ENCODE results near the gene NCOR1.
"Not testable (repeated sequence)": the region's sequence is repeated elsewhere in the genome, so short reads cannot be mapped to it uniquely, and the experiment has no call there.

Gene NCOR1

GRCh38 chr17:16117149-16117548 lies 98.2 kb downstream of the NCOR1 start:
- no peaks in the 10 kb centered on the region for H3K4me1 ChIP-seq (ENCODE audit: control insufficient read depth, insufficient read depth, low read length)
- H3K27me3 ChIP-seq (ENCODE audit: control insufficient read depth, insufficient read depth, low read length): no peaks in the 10 kb centered on the region
- no peak overlapping the region for H3K9ac ChIP-seq (ENCODE audit: low read length)
- peaks cover 87% of the 10 kb centered on the region for H3K36me3 ChIP-seq (ENCODE audit: control insufficient read depth, insufficient read depth, low read length)
- H3K9me3 ChIP-seq (ENCODE audit: control insufficient read depth, insufficient read depth, low read depth, low read length): peaks cover 26% of the 10 kb centered on the region
- H3K27ac ChIP-seq (ENCODE audit: low read depth, low read length): no peak overlapping the region
- H3K4me3 ChIP-seq (ENCODE audit: low read depth, low read length): no peak overlapping the region

DNA sequence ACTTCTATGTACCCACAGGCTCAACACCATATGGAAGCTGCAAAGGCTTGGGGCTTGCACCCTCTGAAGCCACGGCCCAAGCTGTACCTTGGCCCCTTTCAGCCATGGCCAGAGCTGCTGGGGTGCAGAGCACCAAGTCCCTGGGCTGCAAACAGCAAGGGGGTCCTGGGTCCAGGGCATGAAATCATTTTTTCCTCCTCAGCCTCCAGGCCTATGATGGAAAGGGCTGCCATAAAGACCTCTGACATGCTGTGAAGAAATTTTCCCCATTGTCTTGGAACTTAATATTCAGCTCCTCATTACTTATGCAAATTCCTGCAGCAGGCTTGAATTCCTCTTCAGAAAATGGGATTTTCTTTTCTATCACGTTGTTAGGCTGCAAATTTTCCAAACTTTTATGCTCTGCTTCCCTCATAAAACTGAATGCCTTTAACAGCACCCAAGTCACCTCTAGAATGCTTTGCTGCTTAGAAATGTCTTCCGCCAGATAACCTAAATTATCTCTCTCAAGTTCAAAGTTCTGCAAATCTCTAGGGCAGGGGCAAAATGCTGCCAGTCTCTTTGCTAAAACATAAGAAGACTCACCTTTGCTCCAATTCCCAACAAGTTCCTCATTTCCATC lies 100.1 kb downstream of the NCOR1 start:
- peaks cover 26% of the 10 kb centered on the region for H3K9me3 ChIP-seq (ENCODE audit: control insufficient read depth, insufficient read depth, low read depth, low read length)
- H3K4me1 ChIP-seq (ENCODE audit: control insufficient read depth, insufficient read depth, low read length); H3K27me3 ChIP-seq (ENCODE audit: control insufficient read depth, insufficient read depth, low read length); H3K9ac ChIP-seq (ENCODE audit: low read length); H3K4me3 ChIP-seq (ENCODE audit: low read depth, low read length); H3K27ac ChIP-seq (ENCODE audit: low read depth, low read length): not testable (repeated sequence)
- H3K36me3 ChIP-seq (ENCODE audit: control insufficient read depth, insufficient read depth, low read length): peaks cover 69% of the 10 kb centered on the region

- Histone ChIP-seq H3K4me1 (ENCODE audit: control insufficient read depth, insufficient read depth, low read length) (no peaks in the 10 kb centered on the region), H3K9ac (ENCODE audit: low read length) (no peak overlapping the region), H3K27me3 (ENCODE audit: control insufficient read depth, insufficient read depth, low read length) (no peaks in the 10 kb centered on the region), H3K27ac (ENCODE audit: low read depth, low read length) (no peak overlapping the region), H3K36me3 (ENCODE audit: control insufficient read depth, insufficient read depth, low read length) (peaks cover 33% of the 10 kb centered on the region), H3K9me3 (ENCODE audit: control insufficient read depth, insufficient read depth, low read depth, low read length) (no peaks in the 10 kb centered on the region), H3K4me3 (ENCODE audit: low read depth, low read length) (no peak overlapping the region)
These were observed 106.5 kb downstream of the NCOR1 start for GRCh38 chr17:16108871-16109270.

DNA sequence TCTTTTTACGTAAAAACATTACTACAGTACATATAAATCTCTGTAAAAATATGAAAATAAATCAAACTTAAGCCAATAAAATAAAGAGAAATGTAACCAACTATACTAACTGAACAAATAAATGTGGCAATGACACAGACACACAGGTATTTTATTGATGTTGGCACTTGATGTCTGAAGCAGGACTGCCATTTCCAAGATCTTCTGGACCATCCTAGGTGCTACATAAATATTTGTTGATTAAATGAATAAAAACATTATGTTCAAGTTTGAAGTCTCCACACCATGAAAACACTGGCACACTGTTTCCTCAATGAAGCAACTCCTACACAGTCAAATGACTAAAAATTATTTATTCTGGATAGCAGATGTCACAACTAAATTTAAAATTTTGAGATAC lies 106.9 kb downstream of the NCOR1 start:
- Histone ChIP-seq H3K4me3 (ENCODE audit: low read depth, low read length) (no peak overlapping the region), H3K27ac (ENCODE audit: low read depth, low read length) (no peak overlapping the region), H3K36me3 (ENCODE audit: control insufficient read depth, insufficient read depth, low read length) (peaks cover 30% of the 10 kb centered on the region), H3K9ac (ENCODE audit: low read length) (no peak overlapping the region), H3K27me3 (ENCODE audit: control insufficient read depth, insufficient read depth, low read length) (no peaks in the 10 kb centered on the region), H3K4me1 (ENCODE audit: control insufficient read depth, insufficient read depth, low read length) (no peaks in the 10 kb centered on the region), H3K9me3 (ENCODE audit: control insufficient read depth, insufficient read depth, low read depth, low read length) (no peaks in the 10 kb centered on the region)

GRCh38 chr17:16107165-16107770 lies 108.1 kb downstream of the NCOR1 start:
- Histone ChIP-seq H3K9me3 (ENCODE audit: control insufficient read depth, insufficient read depth, low read depth, low read length) (no peaks in the 10 kb centered on the region), H3K36me3 (ENCODE audit: control insufficient read depth, insufficient read depth, low read length) (peaks cover 31% of the 10 kb centered on the region), H3K4me1 (ENCODE audit: control insufficient read depth, insufficient read depth, low read length) (no peaks in the 10 kb centered on the region), H3K4me3 (ENCODE audit: low read depth, low read length) (no peak overlapping the region), H3K27me3 (ENCODE audit: control insufficient read depth, insufficient read depth, low read length) (no peaks in the 10 kb centered on the region), H3K9ac (ENCODE audit: low read length) (no peak overlapping the region), H3K27ac (ENCODE audit: low read depth, low read length) (no peak overlapping the region)

- Histone ChIP-seq H3K4me1 (ENCODE audit: control insufficient read depth, insufficient read depth, low read length) (no peaks in the 10 kb centered on the region), H3K36me3 (ENCODE audit: control insufficient read depth, insufficient read depth, low read length) (peaks cover 38% of the 10 kb centered on the region), H3K9me3 (ENCODE audit: control insufficient read depth, insufficient read depth, low read depth, low read length) (no peaks in the 10 kb centered on the region)
These were observed 109.0 kb downstream of the NCOR1 start for GRCh38 chr17:16106161-16106891.

DNA sequence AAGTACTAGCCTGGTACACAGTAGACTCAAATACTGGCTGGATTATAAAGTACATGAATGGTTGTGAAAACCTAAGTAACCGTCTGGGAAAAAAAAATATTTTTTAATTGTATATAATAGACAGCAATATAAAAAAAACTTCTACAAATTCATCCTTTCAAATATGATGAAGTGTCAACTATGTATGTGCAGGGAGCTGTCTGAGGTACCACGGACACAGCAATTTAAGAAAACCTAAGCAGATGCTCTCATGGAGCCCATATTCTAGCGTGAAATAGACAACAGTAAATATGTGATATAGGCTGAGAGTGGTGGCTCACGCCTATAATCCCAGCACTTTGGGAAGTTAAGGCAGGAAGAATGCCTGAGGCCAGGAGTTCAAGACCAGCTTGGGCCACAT lies 111.1 kb downstream of the NCOR1 start:
- Histone ChIP-seq H3K27ac (ENCODE audit: low read depth, low read length) (no peak overlapping the region), H3K27me3 (ENCODE audit: control insufficient read depth, insufficient read depth, low read length) (no peaks in the 10 kb centered on the region), H3K9me3 (ENCODE audit: control insufficient read depth, insufficient read depth, low read depth, low read length) (no peaks in the 10 kb centered on the region), H3K4me3 (ENCODE audit: low read depth, low read length) (no peak overlapping the region), H3K36me3 (ENCODE audit: control insufficient read depth, insufficient read depth, low read length) (peaks cover 46% of the 10 kb centered on the region), H3K4me1 (ENCODE audit: control insufficient read depth, insufficient read depth, low read length) (no peaks in the 10 kb centered on the region), H3K9ac (ENCODE audit: low read length) (no peak overlapping the region)

More at GRCh38 chr17:16106161-16106891, 109.0 kb downstream of the NCOR1 start:
- Histone ChIP-seq H3K4me3 (ENCODE audit: low read depth, low read length) (no peak overlapping the region), H3K27me3 (ENCODE audit: control insufficient read depth, insufficient read depth, low read length) (no peaks in the 10 kb centered on the region), H3K9ac (ENCODE audit: low read length) (no peak overlapping the region), H3K27ac (ENCODE audit: low read depth, low read length) (no peak overlapping the region)

- Histone ChIP-seq H3K36me3 (ENCODE audit: control insufficient read depth, insufficient read depth, low read length) (peaks cover 57% of the 10 kb centered on the region), H3K4me3 (ENCODE audit: low read depth, low read length) (no peak overlapping the region)
These were observed 113.9 kb downstream of the NCOR1 start for GRCh38 chr17:16101440-16101839.

DNA sequence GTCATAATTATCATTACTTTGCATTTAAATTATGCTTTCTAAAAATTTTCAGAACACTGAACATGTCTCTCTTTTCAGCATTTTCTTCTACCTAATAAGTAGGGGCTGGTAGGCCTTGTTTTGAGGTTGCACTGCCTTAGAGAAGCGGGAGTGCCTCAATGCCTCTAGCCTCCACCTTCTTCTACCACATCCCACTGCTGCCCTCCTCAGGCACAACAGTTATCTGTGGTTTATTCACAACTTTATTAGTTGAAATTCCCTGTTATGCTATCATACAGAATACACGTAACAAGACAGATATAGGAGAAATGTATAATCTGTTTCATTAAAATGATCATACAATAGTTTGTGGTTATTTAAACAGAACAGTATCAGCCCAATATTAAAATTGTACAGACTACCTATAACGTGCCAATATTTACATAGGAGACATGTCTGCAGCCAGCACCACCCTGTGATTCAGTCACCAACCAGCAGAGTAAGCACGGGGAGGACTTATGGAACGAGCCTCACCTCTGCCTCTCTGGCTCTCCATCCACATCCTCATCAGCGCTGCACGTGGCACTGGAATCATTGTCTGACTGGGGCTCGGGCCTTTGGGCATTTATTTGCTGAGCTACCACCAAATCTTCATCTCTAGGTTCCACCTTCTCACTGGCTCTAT lies 114.5 kb downstream of the NCOR1 start:
- H3K27me3 ChIP-seq (ENCODE audit: control insufficient read depth, insufficient read depth, low read length): no peaks in the 10 kb centered on the region
- H3K4me3 ChIP-seq (ENCODE audit: low read depth, low read length): no peak overlapping the region
- H3K36me3 ChIP-seq (ENCODE audit: control insufficient read depth, insufficient read depth, low read length): peaks cover 62% of the 10 kb centered on the region
- no peaks in the 10 kb centered on the region for H3K4me1 ChIP-seq (ENCODE audit: control insufficient read depth, insufficient read depth, low read length)
- H3K9ac ChIP-seq (ENCODE audit: low read length): no peak overlapping the region
- no peaks in the 10 kb centered on the region for H3K9me3 ChIP-seq (ENCODE audit: control insufficient read depth, insufficient read depth, low read depth, low read length)
- H3K27ac ChIP-seq (ENCODE audit: low read depth, low read length): no peak overlapping the region

More at GRCh38 chr17:16101440-16101839, 113.9 kb downstream of the NCOR1 start:
- H3K4me1 ChIP-seq (ENCODE audit: control insufficient read depth, insufficient read depth, low read length): no peaks in the 10 kb centered on the region
- H3K27me3 ChIP-seq (ENCODE audit: control insufficient read depth, insufficient read depth, low read length): no peaks in the 10 kb centered on the region
- no peak overlapping the region for H3K9ac ChIP-seq (ENCODE audit: low read length)
- H3K9me3 ChIP-seq (ENCODE audit: control insufficient read depth, insufficient read depth, low read depth, low read length): no peaks in the 10 kb centered on the region
- H3K27ac ChIP-seq (ENCODE audit: low read depth, low read length): no peak overlapping the region

DNA sequence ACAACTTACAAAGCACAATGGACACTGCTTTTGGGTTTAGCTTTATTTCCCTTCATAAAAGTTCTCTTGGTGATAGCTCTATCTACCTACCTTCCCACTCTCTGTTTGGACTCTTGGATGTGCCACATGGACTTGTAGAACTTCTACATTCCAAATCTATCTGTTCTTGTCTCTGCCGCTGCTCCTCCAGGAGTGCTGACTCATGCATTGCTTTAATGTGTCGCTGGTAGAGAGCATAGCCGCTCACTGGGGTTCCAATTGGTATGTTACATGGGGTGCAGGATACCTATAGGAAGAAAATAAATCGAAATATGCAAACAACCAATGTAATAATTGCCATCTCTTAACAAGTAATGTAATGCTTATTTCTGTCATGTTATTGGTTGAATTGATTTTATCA lies 123.6 kb downstream of the NCOR1 start:
- H3K27ac ChIP-seq (ENCODE audit: low read depth, low read length): 0 out of 2 replicates have a peak overlapping the region, but pooled peaks have one; percentile 7

DNA sequence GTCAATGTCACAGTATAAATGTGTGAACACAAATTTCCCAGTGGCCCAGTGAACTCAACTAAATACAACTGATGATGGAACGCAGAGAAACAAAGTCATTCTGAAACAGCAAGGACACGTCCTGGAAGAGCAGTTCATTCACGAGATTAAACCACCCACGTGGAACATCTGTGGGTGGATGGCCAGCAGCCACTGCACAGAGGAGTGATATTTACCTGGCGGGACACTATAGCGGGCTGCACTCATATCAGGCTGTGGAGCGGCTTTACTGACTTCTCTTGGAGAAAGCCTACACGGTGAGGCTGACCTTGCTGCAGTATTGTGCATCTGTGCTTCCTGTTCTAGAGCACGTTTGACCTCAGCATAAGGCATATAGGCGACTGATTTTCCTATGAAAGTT lies 128.4 kb downstream of the NCOR1 start:
- peaks cover 44% of the 10 kb centered on the region for H3K36me3 ChIP-seq (ENCODE audit: control insufficient read depth, insufficient read depth, low read length)
- no peak overlapping the region for H3K9ac ChIP-seq (ENCODE audit: low read length)
- no peak overlapping the region for H3K4me3 ChIP-seq (ENCODE audit: low read depth, low read length)
- H3K27me3 ChIP-seq (ENCODE audit: control insufficient read depth, insufficient read depth, low read length): no peaks in the 10 kb centered on the region
- H3K9me3 ChIP-seq (ENCODE audit: control insufficient read depth, insufficient read depth, low read depth, low read length): peaks cover under 1% of the 10 kb centered on the region; the same call in 1 of the 2 replicates
- no peaks in the 10 kb centered on the region; the same call in 1 of the 2 replicates for H3K4me1 ChIP-seq (ENCODE audit: control insufficient read depth, insufficient read depth, low read length)
- no peak overlapping the region for H3K27ac ChIP-seq (ENCODE audit: low read depth, low read length)

More for the DNA sequence above, 123.6 kb downstream of the NCOR1 start:
- H3K36me3 ChIP-seq (ENCODE audit: control insufficient read depth, insufficient read depth, low read length): peaks cover 47% of the 10 kb centered on the region
- no peak overlapping the region for H3K9ac ChIP-seq (ENCODE audit: low read length)
- H3K9me3 ChIP-seq (ENCODE audit: control insufficient read depth, insufficient read depth, low read depth, low read length): peaks cover 4% of the 10 kb centered on the region; the same call in 1 of the 2 replicates
- H3K27me3 ChIP-seq (ENCODE audit: control insufficient read depth, insufficient read depth, low read length): no peaks in the 10 kb centered on the region
- no peaks in the 10 kb centered on the region; the same call in 1 of the 2 replicates for H3K4me1 ChIP-seq (ENCODE audit: control insufficient read depth, insufficient read depth, low read length)
- no peak overlapping the region for H3K4me3 ChIP-seq (ENCODE audit: low read depth, low read length)

All from HUES6 (cell line).